K562 (cell line): ENCODE results near the gene KLHL15. TPM values are rescaled to one million over a fixed set of nuclear protein-coding genes. Genes with fewer than 3 reads are reported as not detected.

Source experiments
- ARID1B ChIP-seq: fragments of 450-650 bp; IDR thresholded peaks from 2 replicates; pipeline ENCODE4 v1.6.1; 2016; ENCODE audit warnings: antibody characterized with exemption, mild to moderate bottlenecking, inconsistent platforms
- BACH1 ChIP-seq: fragments of 200-800 bp; sonication (Bioruptor generic); IDR thresholded peaks from 2 replicates; pipeline ENCODE4 v1.6.1; 2016; ENCODE audit warnings: missing genetic modification characterization, missing compliant biosample characterization
- CHD2 ChIP-seq: IDR thresholded peaks from 2 replicates; pipeline ENCODE4 v1.6.1; 2011; ENCODE audit warnings: low read depth, low read length
- CUX1 ChIP-seq: fragments of 200-800 bp; sonication (Bioruptor generic); IDR thresholded peaks from 2 replicates; pipeline ENCODE4 v1.6.1; 2016; ENCODE audit warnings: missing genetic modification characterization, missing compliant biosample characterization
- EP300 ChIP-seq: IDR thresholded peaks from 2 replicates; pipeline ENCODE4 v1.6.1; 2012; ENCODE audit warnings: low read length, improper control_type of control experiment
- EP400 ChIP-seq: fragments of 450-650 bp; IDR thresholded peaks from 2 replicates; pipeline ENCODE4 v1.6.1; 2017; ENCODE audit warnings: antibody characterized with exemption, mild to moderate bottlenecking, moderate library complexity
- HMG20B ChIP-seq: fragments of 250-450 bp; sonication (Bioruptor Pico); IDR thresholded peaks from 2 replicates; pipeline ENCODE4 v1.5.0; 2021; ENCODE audit warnings: mild to moderate bottlenecking
- HNRNPK ChIP-seq: fragments of 200-400 bp; formaldehyde crosslinking; IDR thresholded peaks from one replicate; pipeline ENCODE4 v1.6.1; 2018; ENCODE audit warnings: mild to moderate bottlenecking, low read depth, low read length; ENCODE audit not compliant: poor library complexity, severe bottlenecking
- ILK ChIP-seq: fragments of 450-650 bp; IDR thresholded peaks from 2 replicates; pipeline ENCODE4 v1.6.1; 2016; ENCODE audit warnings: missing genetic modification characterization, low read depth, mild to moderate bottlenecking, missing compliant biosample characterization, moderate library complexity, borderline replicate concordance
- KAT7 ChIP-seq: sonication (generic); formaldehyde crosslinking; IDR thresholded peaks from 2 replicates; pipeline ENCODE4 v1.8.0; 2022; ENCODE audit warnings: missing genetic modification reagents, mild to moderate bottlenecking, borderline replicate concordance
- NCOA4 ChIP-seq: fragments of 450-650 bp; IDR thresholded peaks from 2 replicates; pipeline ENCODE4 v1.6.1; 2018; ENCODE audit warnings: mild to moderate bottlenecking; ENCODE audit not compliant: partially characterized antibody
- PBX2 ChIP-seq, 2 experiments: IDR thresholded peaks in 1 of 2; conservative IDR thresholded peaks in 1 of 2; 2 replicates each; pipeline ENCODE4 v1.6.1; 2016; ENCODE audit warnings: low read depth in 2 of 2, mild to moderate bottlenecking in 1 of 2, missing compliant biosample characterization in 1 of 2, missing genetic modification characterization in 1 of 2, moderate library complexity in 1 of 2
- PHF21A ChIP-seq: fragments of 450-650 bp; IDR thresholded peaks from 2 replicates; pipeline ENCODE4 v1.6.1; 2017; ENCODE audit warnings: low read depth, borderline replicate concordance
- PKNOX1 ChIP-seq: fragments of 450-650 bp; IDR thresholded peaks from 2 replicates; pipeline ENCODE4 v1.6.1; 2016
- ZBTB12 ChIP-seq: fragments of 250-450 bp; sonication (Bioruptor Pico); IDR thresholded peaks from 2 replicates; pipeline ENCODE4 v1.4.0; 2020
- ZNF239 ChIP-seq: fragments of 250-450 bp; sonication (Bioruptor Pico); IDR thresholded peaks from 2 replicates; pipeline ENCODE4 v1.4.0; 2020; ENCODE audit warnings: mild to moderate bottlenecking
- ZNF584 ChIP-seq: fragments of 200-800 bp; sonication (Bioruptor generic); IDR thresholded peaks from 2 replicates; pipeline ENCODE4 v1.6.1; 2016; ENCODE audit warnings: low read depth, mild to moderate bottlenecking, missing genetic modification characterization, missing compliant biosample characterization
- ZNF766 ChIP-seq: fragments of 200-800 bp; sonication (Bioruptor generic); conservative IDR thresholded peaks from 2 replicates; pipeline ENCODE4 v1.6.1; 2016; ENCODE audit warnings: missing genetic modification characterization, missing compliant biosample characterization
- polyA plus RNA-seq, 8 experiments: library from polyadenylated mRNA; depleted of rRNA in 4 of 8; stranded (reverse) in 5 of 8; unstranded in 3 of 8; fragments of >200 nt; fragmentation: Nextera tagmentation in 2 of 8; fragmentation: Illumina TruSeq in 1 of 8; extraction: Ambion mirVana in 2 of 8; extraction: Trizol in 1 of 8; gene quantifications; 2 replicates each; pipeline versions ENCODE4 v1.2.1 to v1.2.3, GENCODE V29; 2011 to 2014; ENCODE audit warnings: inconsistent platforms in 1 of 8, missing spikeins in 1 of 8
- total RNA-seq, 7 experiments: library from RNA; depleted of rRNA in 6 of 7; stranded (reverse); fragments of >200 nt in 6 of 7; fragmentation: Illumina TruSeq in 2 of 7; extraction: Trizol in 2 of 7; gene quantifications; 2 replicates each; pipeline versions ENCODE4 v1.2.1 to v1.2.3, GENCODE V29; 2011 to 2021; ENCODE audit warnings: low replicate concordance in 1 of 7

KLHL15 gene
- total and polyA plus RNA-seq, 9 of the 15 experiments (the other 6 are each of a cell fraction or from before 2014, with no cell fraction given) = 3.0 to 12.4 (median 7.6) TPM

- TF ChIP-seq PBX2 (CRISPR knock-in tag; IDR thresholded peaks at IDR 0.05; ENCODE audit: low read depth) = no peak
- TF ChIP-seq PBX2 (tag; conservative IDR thresholded peaks at IDR 0.05; ENCODE audit: low read depth) = no peak
- peak; percentile 92 for TF ChIP-seq BACH1 (tag)
- TF ChIP-seq KAT7 (CRISPR knock-in tag) = no peak
- 0 out of 2 replicates have a peak, but pooled peaks have one; percentile 13 for TF ChIP-seq EP400
- peak; percentile 46 for TF ChIP-seq ARID1B
- TF ChIP-seq NCOA4 = no peak
- TF ChIP-seq ZNF584 = no peak
- TF ChIP-seq ZBTB12 (CRISPR knock-in tag) = no peak
- TF ChIP-seq PKNOX1 = no peak
- TF ChIP-seq HNRNPK = no peak
- peak; percentile 43; the same call in 1 of the 2 replicates for TF ChIP-seq CUX1 (CRISPR knock-in tag)
- peak; percentile 30; the same call in 1 of the 2 replicates for TF ChIP-seq EP300
- TF ChIP-seq ZNF239 (CRISPR knock-in tag) = no peak
- no peak for TF ChIP-seq PHF21A
- no peak for TF ChIP-seq CHD2
- TF ChIP-seq ZNF766 (CRISPR knock-in tag) = no peak
- no peak for TF ChIP-seq HMG20B (CRISPR knock-in tag)
- no peak for TF ChIP-seq ILK
Measured at GRCh38 chrX:23938690-23939089, 88.3 kb downstream of the KLHL15 start (continued).
